ENCODE results near the gene UGT1A10. TPM values are rescaled to one million over a fixed set of nuclear protein-coding genes. Genes with fewer than 3 reads are reported as not detected.

Gene UGT1A10
- polyA plus RNA-seq, 1 donor from 2014 or later = not detected

- no peak overlapping the region for H3K4me2 ChIP-seq (ENCODE audit: low read length)
- H3K27ac ChIP-seq (ENCODE audit: low read length) = no peak overlapping the region
- H3F3A ChIP-seq (ENCODE audit: insufficient read depth, low read length, poor library complexity, severe bottlenecking) = no peaks in the 10 kb centered on the region
- no peak overlapping the region for H3K9ac ChIP-seq (ENCODE audit: low read length)
- H3K79me2 ChIP-seq (replicated peaks; ENCODE audit: insufficient read depth, low read length) = no peaks in the 10 kb centered on the region
- H3K4me3 ChIP-seq (ENCODE audit: low read length) = no peak overlapping the region
- H2AFZ ChIP-seq (ENCODE audit: low read depth, low read length) = no peak overlapping the region
- no peaks in the 10 kb centered on the region for H4K20me1 ChIP-seq (ENCODE audit: insufficient read depth)
- H3K9me3 ChIP-seq (ENCODE audit: low read length) = no peaks in the 10 kb centered on the region
- H3K36me3 ChIP-seq (ENCODE audit: insufficient read depth, low read length) = no peaks in the 10 kb centered on the region
- H3K9me2 ChIP-seq (ENCODE audit: insufficient read depth, low read length) = no peaks in the 10 kb centered on the region
- no peaks in the 10 kb centered on the region for H3K27me3 ChIP-seq (ENCODE audit: insufficient read depth, low read depth, low read length)
- TF ChIP-seq REST (IDR thresholded peaks at IDR 0.05; ENCODE audit: borderline replicate concordance) = no peak
- no peak for TF ChIP-seq TAF1 (IDR thresholded peaks at IDR 0.05; ENCODE audit: low read depth)
- no peak for TF ChIP-seq EP300 (conservative IDR thresholded peaks at IDR 0.05; ENCODE audit: poor library complexity, severe bottlenecking)
- TF ChIP-seq RAD21 (conservative IDR thresholded peaks at IDR 0.05) = no peak
- TF ChIP-seq EZH2 (IDR thresholded peaks at IDR 0.05; ENCODE audit: borderline replicate concordance, insufficient read depth, low read length, poor library complexity, severe bottlenecking) = no peak
- no peak for TF ChIP-seq SMC3 (conservative IDR thresholded peaks at IDR 0.05; ENCODE audit: poor library complexity)
- TF ChIP-seq MXI1 (conservative IDR thresholded peaks at IDR 0.05; ENCODE audit: poor library complexity, severe bottlenecking) = no peak
- TF ChIP-seq POLR2AphosphoS5 (IDR thresholded peaks at IDR 0.05) = no peak
- no peak for TF ChIP-seq CTCF (IDR thresholded peaks at IDR 0.05; ENCODE audit: poor library complexity, severe bottlenecking)
Measured at GRCh38 chr2:233756429-233757081, 120.3 kb downstream of the UGT1A10 start.

- Histone ChIP-seq H4K20me1 (ENCODE audit: insufficient read depth) (no peaks in the 10 kb centered on the region), H3F3A (ENCODE audit: insufficient read depth, low read length, poor library complexity, severe bottlenecking) (no peaks in the 10 kb centered on the region), H3K4me3 (ENCODE audit: low read length) (no peak overlapping the region), H3K9me2 (ENCODE audit: insufficient read depth, low read length) (no peaks in the 10 kb centered on the region), H3K9me3 (ENCODE audit: low read length) (no peaks in the 10 kb centered on the region), H3K4me2 (ENCODE audit: low read length) (no peak overlapping the region), H2AFZ (ENCODE audit: low read depth, low read length) (no peak overlapping the region), H3K9ac (ENCODE audit: low read length) (no peak overlapping the region), H3K36me3 (ENCODE audit: insufficient read depth, low read length) (no peaks in the 10 kb centered on the region), H3K79me2 (replicated peaks; ENCODE audit: insufficient read depth, low read length) (no peaks in the 10 kb centered on the region), H3K27ac (ENCODE audit: low read length) (no peak overlapping the region), H3K27me3 (ENCODE audit: insufficient read depth, low read depth, low read length) (no peaks in the 10 kb centered on the region)
- TF ChIP-seq EZH2 (IDR thresholded peaks at IDR 0.05; ENCODE audit: borderline replicate concordance, insufficient read depth, low read length, poor library complexity, severe bottlenecking) (no peak), EP300 (conservative IDR thresholded peaks at IDR 0.05; ENCODE audit: poor library complexity, severe bottlenecking) (no peak), POLR2AphosphoS5 (IDR thresholded peaks at IDR 0.05) (no peak), REST (IDR thresholded peaks at IDR 0.05; ENCODE audit: borderline replicate concordance) (no peak), RAD21 (conservative IDR thresholded peaks at IDR 0.05) (no peak), TAF1 (IDR thresholded peaks at IDR 0.05; ENCODE audit: low read depth) (no peak), SMC3 (conservative IDR thresholded peaks at IDR 0.05; ENCODE audit: poor library complexity) (no peak), CTCF (IDR thresholded peaks at IDR 0.05; ENCODE audit: poor library complexity, severe bottlenecking) (no peak)
Measured at GRCh38 chr2:233758141-233758540, 121.9 kb downstream of the UGT1A10 start.

Data from neural cell (in vitro differentiated cells).